WERI-Rb-1 (cell line): ENCODE measurements around the gene BCKDK.

Source experiments
- DNase-seq: peaks from one replicate; pipeline ENCODE4 v3.0.0-alpha.2; 2020
- H3K27ac ChIP-seq: fragments of 250-450 bp; sonication (Bioruptor Pico); 2 replicates; pipeline ENCODE4 v1.5.1; 2020; ENCODE audit warnings: mild to moderate bottlenecking, moderate library complexity
- H3K27me3 ChIP-seq: fragments of 250-450 bp; sonication (Bioruptor Pico); 2 replicates; pipeline ENCODE4 v1.5.1; 2021; ENCODE audit warnings: mild to moderate bottlenecking, low read depth, moderate library complexity; ENCODE audit not compliant: insufficient read depth, severe bottlenecking
- H3K36me3 ChIP-seq: fragments of 250-450 bp; sonication (Bioruptor Pico); 2 replicates; pipeline ENCODE4 v1.5.1; 2020; ENCODE audit warnings: mild to moderate bottlenecking, moderate library complexity
- H3K4me3 ChIP-seq: 2 replicates; pipeline ENCODE4 v1.5.1; 2011; ENCODE audit warnings: low read depth, mild to moderate bottlenecking, control low read depth, low read length
- H3K9me3 ChIP-seq: fragments of 250-450 bp; sonication (Bioruptor Pico); 2 replicates; pipeline ENCODE4 v1.5.1; 2021; ENCODE audit warnings: mild to moderate bottlenecking, moderate library complexity; ENCODE audit not compliant: severe bottlenecking
- TF ChIP-seq, protein P1 (sequence below): IDR thresholded peaks from 2 replicates; pipeline ENCODE4 v1.5.1; 2011; ENCODE audit warnings: low read depth, mild to moderate bottlenecking, control low read depth, inconsistent platforms, low read length

Gene BCKDK

DNA sequence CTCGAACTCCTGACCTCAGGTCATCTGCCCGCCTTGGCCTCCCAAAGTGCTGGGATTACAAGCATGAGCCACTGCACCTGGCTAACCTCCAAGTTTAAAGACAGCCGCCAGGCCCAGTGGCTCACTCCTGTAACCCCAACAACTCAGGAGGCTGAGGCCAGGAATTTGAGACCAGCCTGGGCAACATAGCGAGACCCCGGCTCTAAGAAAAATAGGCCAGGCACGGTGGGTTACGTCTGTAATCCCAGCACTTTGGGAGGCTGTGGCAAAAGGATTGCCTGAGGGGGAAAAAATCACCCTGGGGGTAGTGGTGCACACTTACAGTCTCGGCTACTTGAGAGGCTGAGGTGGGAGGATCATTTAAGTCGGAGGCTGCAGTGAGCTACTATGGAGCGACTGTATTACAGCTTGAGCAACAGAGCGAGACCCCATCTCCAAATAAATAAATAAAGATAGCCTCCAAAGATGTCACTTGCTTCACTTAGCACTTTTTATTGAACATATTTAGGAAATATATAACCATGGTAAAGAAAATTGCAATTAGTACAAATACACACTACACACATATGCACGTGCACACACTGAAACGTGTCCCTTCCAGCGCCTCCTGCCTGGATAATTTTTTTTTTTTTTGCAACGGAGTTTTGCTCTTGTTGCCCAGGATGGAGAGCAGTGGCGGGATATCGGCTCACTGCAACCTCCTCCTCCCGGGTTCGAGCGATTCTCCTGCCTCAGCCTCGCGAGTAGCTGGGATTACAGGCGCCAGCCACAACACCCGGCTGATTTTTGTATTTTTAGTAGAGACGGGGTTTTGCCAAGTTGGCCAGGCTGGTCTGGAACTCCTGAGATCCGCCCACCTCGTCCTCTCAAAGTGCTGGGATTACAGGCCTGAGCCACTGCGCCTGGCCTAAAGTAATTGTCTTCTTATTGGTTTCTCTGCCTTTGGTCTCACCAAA lies 1.4 kb upstream of the BCKDK start:
- TF ChIP-seq, protein P1, sequence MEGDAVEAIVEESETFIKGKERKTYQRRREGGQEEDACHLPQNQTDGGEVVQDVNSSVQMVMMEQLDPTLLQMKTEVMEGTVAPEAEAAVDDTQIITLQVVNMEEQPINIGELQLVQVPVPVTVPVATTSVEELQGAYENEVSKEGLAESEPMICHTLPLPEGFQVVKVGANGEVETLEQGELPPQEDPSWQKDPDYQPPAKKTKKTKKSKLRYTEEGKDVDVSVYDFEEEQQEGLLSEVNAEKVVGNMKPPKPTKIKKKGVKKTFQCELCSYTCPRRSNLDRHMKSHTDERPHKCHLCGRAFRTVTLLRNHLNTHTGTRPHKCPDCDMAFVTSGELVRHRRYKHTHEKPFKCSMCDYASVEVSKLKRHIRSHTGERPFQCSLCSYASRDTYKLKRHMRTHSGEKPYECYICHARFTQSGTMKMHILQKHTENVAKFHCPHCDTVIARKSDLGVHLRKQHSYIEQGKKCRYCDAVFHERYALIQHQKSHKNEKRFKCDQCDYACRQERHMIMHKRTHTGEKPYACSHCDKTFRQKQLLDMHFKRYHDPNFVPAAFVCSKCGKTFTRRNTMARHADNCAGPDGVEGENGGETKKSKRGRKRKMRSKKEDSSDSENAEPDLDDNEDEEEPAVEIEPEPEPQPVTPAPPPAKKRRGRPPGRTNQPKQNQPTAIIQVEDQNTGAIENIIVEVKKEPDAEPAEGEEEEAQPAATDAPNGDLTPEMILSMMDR = no peak
- Histone ChIP-seq H3K4me3 (peak overlapping the region; percentile 68), H3K27ac (peak overlapping the region; percentile 86), H3K27me3 (no peaks in the 10 kb centered on the region), H3K36me3 (peaks cover 27% of the 10 kb centered on the region), H3K9me3 (no peaks in the 10 kb centered on the region)
- peak; percentile 67 for DNase-seq

DNA sequence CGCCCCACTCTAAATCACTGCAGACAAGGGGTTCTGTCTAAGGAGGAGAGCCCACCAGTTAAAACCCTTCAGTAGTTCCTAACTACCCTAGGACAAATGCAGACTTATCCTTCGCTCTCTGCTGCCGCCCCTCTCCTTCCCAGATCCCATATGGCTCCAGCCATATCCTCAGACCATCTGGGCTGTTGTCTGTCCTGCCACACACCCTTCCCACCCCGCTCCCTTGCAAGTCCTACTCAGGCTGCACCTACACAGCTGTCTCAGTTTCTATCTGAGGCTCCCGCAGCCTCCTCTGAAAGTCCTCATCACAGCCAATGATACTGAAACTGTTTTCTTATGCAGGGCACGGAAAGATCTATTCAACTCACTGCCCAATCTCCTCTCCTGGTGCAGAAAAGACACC lies 720 bp upstream of the BCKDK start:
- TF ChIP-seq, protein P1 = 0 out of 2 replicates have a peak, but pooled peaks have one; percentile 7
- Histone ChIP-seq H3K9me3 (no peaks in the 10 kb centered on the region), H3K27me3 (no peaks in the 10 kb centered on the region), H3K27ac (peak overlapping the region; percentile 86), H3K36me3 (peaks cover 34% of the 10 kb centered on the region), H3K4me3 (peak overlapping the region; percentile 68)
- DNase-seq = peak; percentile 89

DNA sequence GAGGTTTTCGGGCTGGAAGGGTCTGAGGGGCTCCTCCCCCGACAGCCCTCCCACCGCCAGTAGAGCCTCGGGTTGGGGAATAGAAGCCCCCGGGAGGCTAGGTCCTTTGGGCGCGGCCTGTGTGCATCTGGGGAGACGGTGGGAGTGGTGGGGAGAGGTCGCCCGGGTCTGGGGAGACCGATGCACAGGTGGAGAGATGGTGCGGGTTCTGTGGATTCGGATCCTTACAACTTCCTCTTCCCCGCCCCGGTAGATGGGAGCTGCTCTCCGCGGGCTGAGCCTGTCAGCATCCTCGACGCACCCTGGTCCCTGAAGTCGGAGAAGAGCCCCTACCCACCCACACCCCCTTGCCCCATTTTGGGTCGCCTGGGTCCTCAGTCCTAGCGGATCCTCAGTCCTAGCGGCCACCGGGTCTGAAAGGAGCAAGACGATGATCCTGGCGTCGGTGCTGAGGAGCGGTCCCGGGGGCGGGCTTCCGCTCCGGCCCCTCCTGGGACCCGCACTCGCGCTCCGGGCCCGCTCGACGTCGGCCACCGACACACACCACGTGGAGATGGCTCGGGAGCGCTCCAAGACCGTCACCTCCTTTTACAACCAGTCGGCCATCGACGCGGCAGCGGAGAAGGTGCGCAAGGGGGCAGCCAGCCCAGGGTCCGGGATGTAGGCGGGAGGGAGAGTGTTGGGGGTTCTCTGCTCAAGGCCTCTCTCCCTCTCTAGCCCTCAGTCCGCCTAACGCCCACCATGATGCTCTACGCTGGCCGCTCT lies 790 bp downstream of the BCKDK start:
- Histone ChIP-seq H3K9me3 (no peaks in the 10 kb centered on the region), H3K27ac (peak overlapping the region; percentile 86), H3K4me3 (peak overlapping the region; percentile 68), H3K27me3 (no peaks in the 10 kb centered on the region), H3K36me3 (peaks cover 44% of the 10 kb centered on the region)
- DNase-seq = no peak
- TF ChIP-seq, protein P1 = no peak

DNA sequence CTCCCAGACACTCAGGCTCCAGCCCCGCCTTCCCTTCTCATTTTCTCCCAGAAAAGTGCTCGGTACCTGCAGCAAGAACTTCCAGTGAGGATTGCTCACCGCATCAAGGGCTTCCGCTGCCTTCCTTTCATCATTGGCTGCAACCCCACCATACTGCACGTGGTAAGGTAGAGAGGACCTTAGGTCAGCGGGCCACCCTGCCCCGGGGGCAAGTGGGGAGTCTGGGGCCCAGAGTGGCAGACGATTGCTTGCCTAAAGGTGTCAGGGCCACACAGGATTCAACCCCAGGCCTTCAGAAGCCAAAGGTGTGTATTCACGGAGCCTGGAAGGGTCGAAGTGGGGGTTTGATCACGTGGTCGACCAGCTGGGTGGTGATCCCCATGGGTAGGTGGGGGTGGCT lies 1.4 kb downstream of the BCKDK start:
- no peak for DNase-seq
- Histone ChIP-seq H3K4me3 (no peak overlapping the region), H3K27ac (no peak overlapping the region), H3K9me3 (no peaks in the 10 kb centered on the region), H3K27me3 (no peaks in the 10 kb centered on the region), H3K36me3 (peaks cover 44% of the 10 kb centered on the region)
- TF ChIP-seq, protein P1 = no peak

DNA sequence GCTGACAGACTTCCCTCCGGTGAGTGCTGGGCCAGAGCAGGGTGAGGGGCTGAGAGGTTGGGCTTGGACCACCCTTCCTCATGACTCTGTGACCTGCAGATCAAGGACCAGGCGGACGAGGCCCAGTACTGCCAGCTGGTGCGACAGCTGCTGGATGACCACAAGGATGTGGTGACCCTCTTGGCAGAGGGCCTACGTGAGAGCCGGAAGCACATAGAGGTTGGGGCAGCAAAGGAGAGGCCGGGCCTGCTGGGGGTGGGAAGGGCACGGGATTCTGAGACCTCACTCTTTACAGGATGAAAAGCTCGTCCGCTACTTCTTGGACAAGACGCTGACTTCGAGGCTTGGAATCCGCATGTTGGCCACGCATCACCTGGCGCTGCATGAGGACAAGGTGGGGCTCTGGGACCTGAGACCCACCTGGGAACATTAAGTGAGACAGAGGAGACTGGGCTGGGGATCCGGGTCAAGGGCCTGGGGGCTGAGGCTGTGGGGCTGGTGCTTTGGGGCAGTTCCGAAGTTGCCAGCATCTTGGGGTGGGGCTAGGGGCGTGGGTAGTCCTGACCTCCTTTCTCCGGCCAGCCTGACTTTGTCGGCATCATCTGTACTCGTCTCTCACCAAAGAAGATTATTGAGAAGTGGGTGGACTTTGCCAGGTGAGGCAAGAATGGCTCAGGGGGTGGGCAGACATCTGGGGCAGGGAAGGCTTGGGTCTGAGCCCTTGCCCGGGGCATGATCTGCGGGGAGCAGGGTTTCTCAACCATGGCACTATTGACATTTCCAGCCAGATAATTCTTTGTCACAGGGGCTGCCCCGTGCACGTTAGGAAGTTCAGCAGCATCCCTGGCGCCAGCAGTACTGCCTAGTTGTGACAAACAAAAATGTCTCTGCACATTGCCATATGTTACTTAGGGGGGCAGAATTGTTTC lies 2.2 kb downstream of the BCKDK start:
- H3K9me3 ChIP-seq = no peaks in the 10 kb centered on the region

More for the DNA sequence above, 2.2 kb downstream of the BCKDK start:
- no peak overlapping the region for H3K4me3 ChIP-seq
- H3K27ac ChIP-seq = no peak overlapping the region
- DNase-seq = no peak
- TF ChIP-seq, protein P1 = no peak
- H3K36me3 ChIP-seq = peaks cover 44% of the 10 kb centered on the region
- H3K27me3 ChIP-seq = no peaks in the 10 kb centered on the region
